ENCODE results near the gene STK33. TPM values are rescaled to one million over a fixed set of nuclear protein-coding genes. Genes with fewer than 3 reads are reported as not detected.

STK33 gene
- total and polyA plus RNA-seq, 2 donors (not counting 3 experiments of a cell fraction or from before 2014, with no cell fraction given): 0.63 to 3.4 TPM

GRCh38 chr11:8442301-8442700 lies 151.7 kb downstream of the STK33 start:
- DNase-seq (ENCODE audit: low read depth, low spot score) (no peak), FAIRE-seq (no peak)
- POLR2A ChIA-PET: no interaction called here
- CTCF ChIA-PET: no interaction called here
- dilution Hi-C loops (cut with MboI; ENCODE audit: extremely low pct_ligation_motif_present, low sequenced_read_pairs) (no loop called here), intact Hi-C loops (cut with micrococcal nuclease) (no loop called here)
- Histone ChIP-seq H3K79me2 (ENCODE audit: control insufficient read depth, insufficient read depth, low read length) (no peaks in the 10 kb centered on the region), H3K27ac (ENCODE audit: insufficient read depth, low read depth, low read length) (no peak overlapping the region), H3K27me3 (ENCODE audit: control insufficient read depth in 2 of 2, insufficient read depth in 2 of 2, low read length in 2 of 2) (no peaks in the 10 kb centered on the region), H2AFZ (ENCODE audit: low read depth, low read length) (no peak overlapping the region), H3K9ac (replicated peaks; ENCODE audit: extremely low read depth, insufficient read depth, low read length) (no peak overlapping the region), H3K9me1 (replicated peaks; ENCODE audit: control insufficient read depth, extremely low read depth, insufficient read depth, low read length) (no peaks in the 10 kb centered on the region), H3K9me3 (replicated peaks; ENCODE audit: control insufficient read depth, insufficient read depth, low read length) (no peaks in the 10 kb centered on the region), H3K4me1 (ENCODE audit: control insufficient read depth, extremely low read depth, insufficient read depth, low read length) (no peaks in the 10 kb centered on the region), H4K20me1 (replicated peaks; ENCODE audit: control insufficient read depth, extremely low read depth, insufficient read depth, low read length) (no peaks in the 10 kb centered on the region), H3K36me3 (ENCODE audit: control insufficient read depth in 2 of 2, extremely low read depth in 1 of 2, insufficient read depth in 2 of 2, low read length in 2 of 2) (no peaks in the 10 kb centered on the region), H3K4me3 (replicated peaks in 1 of 3; ENCODE audit: insufficient read depth in 1 of 3, low read depth in 1 of 3, low read length in 3 of 3) (no peak overlapping the region), H3K4me2 (ENCODE audit: insufficient read depth, low read length) (no peak overlapping the region)
- TF ChIP-seq JUN (IDR thresholded peaks at IDR 0.05; ENCODE audit: borderline replicate concordance, insufficient read depth, insufficient read length, low read depth): no peak
- no peak for TF ChIP-seq MAX (IDR thresholded peaks at IDR 0.05; ENCODE audit: insufficient read depth, insufficient read length)
- TF ChIP-seq POLR2AphosphoS5 (IDR thresholded peaks at IDR 0.05; ENCODE audit: insufficient read depth, low read depth, low read length): no peak
- BruUV-seq (replicated peaks): no TSS peak

- Histone ChIP-seq H3K9me3 (replicated peaks; ENCODE audit: control insufficient read depth, insufficient read depth, low read length) (no peaks in the 10 kb centered on the region), H2AFZ (ENCODE audit: low read depth, low read length) (no peak overlapping the region), H3K9ac (replicated peaks; ENCODE audit: extremely low read depth, insufficient read depth, low read length) (no peak overlapping the region), H3K9me1 (replicated peaks; ENCODE audit: control insufficient read depth, extremely low read depth, insufficient read depth, low read length) (no peaks in the 10 kb centered on the region), H3K27me3 (ENCODE audit: control insufficient read depth in 2 of 2, insufficient read depth in 2 of 2, low read length in 2 of 2) (no peaks in the 10 kb centered on the region), H3K27ac (ENCODE audit: insufficient read depth, low read depth, low read length) (no peak overlapping the region), H4K20me1 (replicated peaks; ENCODE audit: control insufficient read depth, extremely low read depth, insufficient read depth, low read length) (no peaks in the 10 kb centered on the region), H3K4me1 (ENCODE audit: control insufficient read depth, extremely low read depth, insufficient read depth, low read length) (no peaks in the 10 kb centered on the region), H3K4me2 (ENCODE audit: insufficient read depth, low read length) (no peak overlapping the region), H3K79me2 (ENCODE audit: control insufficient read depth, insufficient read depth, low read length) (no peaks in the 10 kb centered on the region), H3K36me3 (ENCODE audit: control insufficient read depth in 2 of 2, extremely low read depth in 1 of 2, insufficient read depth in 2 of 2, low read length in 2 of 2) (no peaks in the 10 kb centered on the region), H3K4me3 (replicated peaks in 1 of 3; ENCODE audit: insufficient read depth in 1 of 3, low read depth in 1 of 3, low read length in 3 of 3) (no peak overlapping the region)
- TF ChIP-seq FOS (IDR thresholded peaks at IDR 0.05; ENCODE audit: borderline replicate concordance, insufficient read depth, low read length) (no peak), POLR2A (IDR thresholded peaks at IDR 0.05; ENCODE audit: low read depth, low read length) (no peak), MAX (IDR thresholded peaks at IDR 0.05; ENCODE audit: insufficient read depth, insufficient read length) (no peak), EZH2 (IDR thresholded peaks at IDR 0.05; ENCODE audit: borderline replicate concordance, low read depth, low read length, severe bottlenecking) (no peak), JUN (IDR thresholded peaks at IDR 0.05; ENCODE audit: borderline replicate concordance, insufficient read depth, insufficient read length, low read depth) (no peak), POLR2AphosphoS5 (IDR thresholded peaks at IDR 0.05; ENCODE audit: insufficient read depth, low read depth, low read length) (no peak), CTCF (IDR thresholded peaks at IDR 0.05; ENCODE audit: extremely low read depth in 1 of 2, insufficient read depth in 1 of 2, low read depth in 1 of 2, low read length in 2 of 2) (no peak), GATA2 (IDR thresholded peaks at IDR 0.05; ENCODE audit: insufficient read depth, insufficient read length, low read depth, low read length) (no peak), MYC (IDR thresholded peaks at IDR 0.05; ENCODE audit: low read depth, low read length) (no peak)
- ChIA-PET POLR2A (no interaction called here), CTCF (no interaction called here)
- dilution Hi-C loops (cut with MboI; ENCODE audit: extremely low pct_ligation_motif_present, low sequenced_read_pairs): no loop called here
- BruUV-seq (replicated peaks): no TSS peak
- no peak for FAIRE-seq
- intact Hi-C loops (cut with micrococcal nuclease): no loop called here
- no peak for DNase-seq (ENCODE audit: low read depth, low spot score)
Observed at GRCh38 chr11:8440649-8441048, 153.4 kb downstream of the STK33 start.
